ENCODE results near the gene LSM10. TPM values are rescaled to one million over a fixed set of nuclear protein-coding genes. Genes with fewer than 3 reads are reported as not detected.
A peak's percentile ranks its signal among the peaks of the same experiment; 100 is the strongest.

LSM10 gene
- total and polyA plus RNA-seq, 2 experiments from 2014 or later = 10.4 to 80.2 TPM

DNA sequence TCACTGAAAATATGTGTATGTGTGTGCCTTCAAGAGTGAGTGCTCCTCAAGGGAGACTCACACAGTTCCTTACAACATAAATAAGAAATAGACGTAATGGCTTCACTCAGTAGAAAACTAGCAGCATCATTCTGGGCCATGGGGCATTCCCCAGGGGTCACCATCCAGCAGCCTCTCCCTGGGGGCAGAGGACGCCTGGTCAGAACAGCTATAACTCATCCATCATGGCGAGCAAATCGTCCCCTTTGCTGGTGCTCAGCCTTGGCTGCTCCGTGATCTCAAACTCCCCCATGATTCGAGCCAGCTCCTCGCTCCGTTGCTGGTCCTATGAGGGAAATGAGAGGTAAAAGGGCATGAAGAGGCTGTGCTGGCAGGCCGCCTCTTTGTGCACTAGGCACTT lies 20.2 kb upstream of the LSM10 start:
- Histone ChIP-seq H3K36me3 (ENCODE audit: low read depth) (0 out of 2 replicates have a peak, but pooled peaks cover 10% of the 10 kb centered on the region), H4K20me1 (ENCODE audit: insufficient read depth) (no peaks in the 10 kb centered on the region), H3K9ac (no peak overlapping the region), H3K4me3 (no peak overlapping the region), H3K27ac (no peak overlapping the region), H3K9me2 (ENCODE audit: insufficient read depth) (no peaks in the 10 kb centered on the region), H3K79me2 (ENCODE audit: insufficient read depth) (no peaks in the 10 kb centered on the region), H3K9me3 (ENCODE audit: low read depth) (no peaks in the 10 kb centered on the region), H3K4me2 (ENCODE audit: unreplicated experiment) (no peak overlapping the region), H2AFZ (no peak overlapping the region), H3K4me1 (ENCODE audit: insufficient read depth) (peaks cover 7% of the 10 kb centered on the region), H3F3A (ENCODE audit: insufficient read depth) (no peaks in the 10 kb centered on the region), H3K27me3 (replicated peaks; ENCODE audit: insufficient read depth) (no peaks in the 10 kb centered on the region)
- TF ChIP-seq EZH2 (IDR thresholded peaks at IDR 0.05; ENCODE audit: insufficient read depth, poor library complexity, severe bottlenecking) (no peak), EZH2phosphoT487 (IDR thresholded peaks at IDR 0.05; ENCODE audit: insufficient read depth, low read depth) (no peak)
- WGBS, 2 experiments (ENCODE audit: low coverage in 1 of 2, low lambda C conversion rate in 2 of 2, missing lambda C conversion rate in 2 of 2) = 89% methylated on average over 9 of the region's 9 CpGs
- in situ Hi-C loops (cut with MboI) = no loop called here
- no peak for DNase-seq

DNA sequence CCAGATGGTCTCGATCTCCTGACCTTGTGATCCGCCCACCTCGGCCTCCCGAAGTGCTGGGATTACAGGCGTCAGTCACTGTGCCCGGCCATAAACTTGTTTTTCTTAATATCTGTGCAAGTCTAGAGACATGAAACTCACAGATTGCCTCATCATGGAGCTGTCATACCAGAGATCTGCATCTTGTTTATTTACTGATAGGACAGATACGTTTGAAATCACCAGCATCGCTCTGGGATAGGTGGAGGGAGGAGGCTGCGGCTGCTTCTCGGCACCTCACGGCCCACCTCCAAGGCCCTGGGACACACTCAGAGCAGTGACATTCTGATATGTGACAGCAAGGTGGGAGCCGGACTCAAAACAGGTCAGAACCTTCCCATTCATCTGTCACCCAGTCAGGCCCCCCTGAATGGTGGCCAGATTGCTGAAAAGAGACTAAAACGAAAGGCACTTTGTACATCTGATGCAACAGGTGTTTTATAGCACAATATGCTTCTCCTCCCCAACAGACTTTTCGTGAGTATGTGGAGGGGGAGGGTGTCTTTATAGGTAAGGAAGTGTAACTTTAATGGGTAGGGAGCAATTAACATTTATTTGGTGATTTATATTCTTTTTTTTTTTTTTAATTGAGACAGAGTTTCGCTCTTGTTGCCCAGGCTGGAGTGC lies 18.1 kb upstream of the LSM10 start:
- Histone ChIP-seq H3K27ac (no peak overlapping the region), H3F3A (ENCODE audit: insufficient read depth) (no peaks in the 10 kb centered on the region), H3K9me3 (ENCODE audit: low read depth) (no peaks in the 10 kb centered on the region), H3K36me3 (ENCODE audit: low read depth) (no peaks in the 10 kb centered on the region), H3K79me2 (ENCODE audit: insufficient read depth) (no peaks in the 10 kb centered on the region), H3K9ac (no peak overlapping the region), H3K27me3 (replicated peaks; ENCODE audit: insufficient read depth) (no peaks in the 10 kb centered on the region), H3K4me1 (ENCODE audit: insufficient read depth) (peaks cover 7% of the 10 kb centered on the region), H3K4me2 (ENCODE audit: unreplicated experiment) (no peak overlapping the region), H2AFZ (no peak overlapping the region), H3K4me3 (no peak overlapping the region), H4K20me1 (ENCODE audit: insufficient read depth) (no peaks in the 10 kb centered on the region), H3K9me2 (ENCODE audit: insufficient read depth) (no peaks in the 10 kb centered on the region)
- in situ Hi-C loops (cut with MboI) = no loop called here
- 82 to 86% methylated on average over 15 of the region's 15 CpGs for WGBS, 2 experiments (ENCODE audit: low coverage in 1 of 2, low lambda C conversion rate in 2 of 2, missing lambda C conversion rate in 2 of 2)
- no peak for DNase-seq
- no peak for TF ChIP-seq EZH2 (IDR thresholded peaks at IDR 0.05; ENCODE audit: insufficient read depth, poor library complexity, severe bottlenecking)
- no peak for TF ChIP-seq EZH2phosphoT487 (IDR thresholded peaks at IDR 0.05; ENCODE audit: insufficient read depth, low read depth)

DNA sequence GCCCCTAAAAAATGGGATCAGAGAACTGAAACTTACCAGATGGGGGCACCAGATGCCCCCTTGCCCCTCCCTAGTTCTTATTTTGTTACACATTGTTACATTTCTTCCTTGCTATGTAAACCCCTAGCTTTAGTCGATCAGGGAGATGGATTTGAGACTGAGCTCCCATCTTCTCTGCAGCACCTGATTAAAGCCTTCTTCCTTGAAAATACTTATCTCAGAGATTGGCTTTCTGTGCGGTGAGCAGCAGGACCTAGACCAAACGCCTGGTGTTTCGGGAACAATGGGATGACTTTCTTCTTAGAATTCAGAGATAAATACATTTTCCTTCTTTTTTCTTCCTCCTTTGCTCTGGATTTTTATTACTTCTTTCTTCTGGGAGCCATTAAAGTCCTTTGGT lies 16.7 kb upstream of the LSM10 start:
- no peak overlapping the region for H3K9ac ChIP-seq
- no peak for DNase-seq
- no peak overlapping the region for H2AFZ ChIP-seq
- H3K9me2 ChIP-seq (ENCODE audit: insufficient read depth) = no peaks in the 10 kb centered on the region
- H3F3A ChIP-seq (ENCODE audit: insufficient read depth) = 0 out of 2 replicates have a peak, but pooled peaks cover 2% of the 10 kb centered on the region
- no peaks in the 10 kb centered on the region for H3K4me1 ChIP-seq (ENCODE audit: insufficient read depth)
- no peak overlapping the region for H3K4me3 ChIP-seq
- no peaks in the 10 kb centered on the region for H3K9me3 ChIP-seq (ENCODE audit: low read depth)
- 67 to 70% methylated on average over 4 of the region's 4 CpGs for WGBS, 2 experiments (ENCODE audit: low coverage in 1 of 2, low lambda C conversion rate in 2 of 2, missing lambda C conversion rate in 2 of 2)
- H3K36me3 ChIP-seq (ENCODE audit: low read depth) = no peaks in the 10 kb centered on the region
- no peaks in the 10 kb centered on the region for H4K20me1 ChIP-seq (ENCODE audit: insufficient read depth)
- H3K27ac ChIP-seq = no peak overlapping the region
- in situ Hi-C loops (cut with MboI) = no loop called here
- TF ChIP-seq EZH2 (IDR thresholded peaks at IDR 0.05; ENCODE audit: insufficient read depth, poor library complexity, severe bottlenecking) = no peak
- TF ChIP-seq EZH2phosphoT487 (IDR thresholded peaks at IDR 0.05; ENCODE audit: insufficient read depth, low read depth) = no peak
- no peaks in the 10 kb centered on the region for H3K27me3 ChIP-seq (replicated peaks; ENCODE audit: insufficient read depth)
- H3K79me2 ChIP-seq (ENCODE audit: insufficient read depth) = no peaks in the 10 kb centered on the region
- no peak overlapping the region for H3K4me2 ChIP-seq (ENCODE audit: unreplicated experiment)

DNA sequence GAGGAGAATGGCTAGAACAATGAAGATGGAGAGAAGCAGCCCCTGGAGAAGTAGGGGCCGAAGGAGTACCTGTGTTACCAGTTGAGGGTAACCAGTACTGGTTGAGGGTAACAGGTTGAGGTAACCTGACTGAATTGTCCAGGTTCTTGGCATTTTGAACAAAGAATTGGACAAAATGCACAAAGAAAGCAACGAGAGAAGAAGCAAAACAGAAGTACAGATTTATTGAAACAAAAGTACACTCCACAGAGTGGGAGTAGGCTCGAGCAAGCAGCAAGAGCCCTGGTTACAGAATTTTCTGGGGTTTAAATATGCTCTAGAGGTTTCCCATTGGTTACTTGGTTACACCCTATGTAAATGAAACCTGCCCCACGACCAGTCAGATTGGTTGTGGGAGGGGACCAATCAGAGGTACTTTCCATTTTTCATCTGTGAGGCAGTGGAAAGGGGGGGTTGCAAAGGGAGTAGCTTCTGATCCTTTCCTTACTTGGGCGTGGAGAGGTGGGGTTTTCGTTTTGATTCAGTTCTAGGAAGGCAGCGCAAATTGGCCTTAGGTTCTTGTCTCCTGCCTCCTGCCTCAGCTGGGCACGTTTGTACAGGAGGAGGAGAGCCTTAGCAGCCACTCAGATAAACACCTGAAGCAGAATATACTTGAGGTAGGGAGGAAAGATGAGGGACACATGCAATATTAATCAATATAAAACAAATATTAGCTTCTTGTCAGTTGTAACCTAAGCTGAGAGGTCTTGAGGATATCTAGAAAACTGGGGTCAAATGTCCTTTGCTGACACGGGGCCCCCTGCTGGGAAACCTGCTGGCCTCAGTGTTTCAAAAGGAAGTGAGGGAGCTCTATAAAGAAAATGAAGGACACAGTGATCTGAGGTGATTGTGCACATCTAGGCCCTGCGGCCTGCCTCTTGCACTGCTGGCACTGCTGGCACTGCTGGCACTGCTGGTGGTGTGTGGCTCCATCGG lies 14.3 kb upstream of the LSM10 start:
- Histone ChIP-seq H4K20me1 (ENCODE audit: insufficient read depth) (no peaks in the 10 kb centered on the region), H2AFZ (no peak overlapping the region), H3K9me2 (ENCODE audit: insufficient read depth) (no peaks in the 10 kb centered on the region), H3K9ac (no peak overlapping the region), H3K79me2 (ENCODE audit: insufficient read depth) (no peaks in the 10 kb centered on the region), H3K4me3 (no peak overlapping the region), H3K36me3 (ENCODE audit: low read depth) (no peaks in the 10 kb centered on the region), H3K4me1 (ENCODE audit: insufficient read depth) (no peaks in the 10 kb centered on the region), H3K27me3 (replicated peaks; ENCODE audit: insufficient read depth) (no peaks in the 10 kb centered on the region), H3F3A (ENCODE audit: insufficient read depth) (0 out of 2 replicates have a peak, but pooled peaks cover 5% of the 10 kb centered on the region), H3K9me3 (ENCODE audit: low read depth) (no peaks in the 10 kb centered on the region), H3K4me2 (ENCODE audit: unreplicated experiment) (no peak overlapping the region), H3K27ac (no peak overlapping the region)
- in situ Hi-C loops (cut with MboI) = no loop called here
- WGBS, 2 experiments (ENCODE audit: low coverage in 1 of 2, low lambda C conversion rate in 2 of 2, missing lambda C conversion rate in 2 of 2) = 76 to 80% methylated on average over 11 of the region's 11 CpGs
- TF ChIP-seq EZH2 (IDR thresholded peaks at IDR 0.05; ENCODE audit: insufficient read depth, poor library complexity, severe bottlenecking) = no peak
- TF ChIP-seq EZH2phosphoT487 (IDR thresholded peaks at IDR 0.05; ENCODE audit: insufficient read depth, low read depth) = no peak
- DNase-seq = peak; percentile 38

Data from GM23248 (cell line).